ENCODE results near the gene GTF3C5.

GTF3C5 gene

GRCh38 chr9:133030317-133031129 is at the start of gene GTF3C5:
GTF3C5 (plus strand) TSS chr9:133030997; CDS start chr9:133031012, 15 bp downstream.
- peak within 1 kb of the TSS; percentile 84 for H3K4me3 ChIP-seq (ENCODE audit: control insufficient read depth, low read depth, low read length)
- TF ChIP-seq CTCF (conservative IDR thresholded peaks at IDR 0.05; ENCODE audit: control insufficient read depth, insufficient read depth, low read depth, low read length), result no peak
- DNase-seq (ENCODE audit: low read depth), result peak; percentile 99

GRCh38 chr9:132982458-132982857 is 48.3 kb upstream of the GTF3C5 start:
- no peak overlapping the region for H3K4me3 ChIP-seq (ENCODE audit: control insufficient read depth, low read depth, low read length)
- no peak for DNase-seq (ENCODE audit: low read depth)
- no peak for TF ChIP-seq CTCF (conservative IDR thresholded peaks at IDR 0.05; ENCODE audit: control insufficient read depth, insufficient read depth, low read depth, low read length)

GRCh38 chr9:132983491-132984201 is 47.2 kb upstream of the GTF3C5 start:
- no peak for DNase-seq (ENCODE audit: low read depth)
- no peak for TF ChIP-seq CTCF (conservative IDR thresholded peaks at IDR 0.05; ENCODE audit: control insufficient read depth, insufficient read depth, low read depth, low read length)
- H3K4me3 ChIP-seq (ENCODE audit: control insufficient read depth, low read depth, low read length), result no peak overlapping the region

GRCh38 chr9:132984202-132985070 is 46.4 kb upstream of the GTF3C5 start:
- H3K4me3 ChIP-seq (ENCODE audit: control insufficient read depth, low read depth, low read length), result no peak overlapping the region
- no peak for DNase-seq (ENCODE audit: low read depth)
- TF ChIP-seq CTCF (conservative IDR thresholded peaks at IDR 0.05; ENCODE audit: control insufficient read depth, insufficient read depth, low read depth, low read length), result no peak

GRCh38 chr9:132985071-132985350 is 45.8 kb upstream of the GTF3C5 start:
- no peak for TF ChIP-seq CTCF (conservative IDR thresholded peaks at IDR 0.05; ENCODE audit: control insufficient read depth, insufficient read depth, low read depth, low read length)
- no peak overlapping the region for H3K4me3 ChIP-seq (ENCODE audit: control insufficient read depth, low read depth, low read length)
- no peak for DNase-seq (ENCODE audit: low read depth)

GRCh38 chr9:132985489-132985888 is 45.3 kb upstream of the GTF3C5 start:
- DNase-seq (ENCODE audit: low read depth), result no peak
- H3K4me3 ChIP-seq (ENCODE audit: control insufficient read depth, low read depth, low read length), result no peak overlapping the region
- TF ChIP-seq CTCF (conservative IDR thresholded peaks at IDR 0.05; ENCODE audit: control insufficient read depth, insufficient read depth, low read depth, low read length), result no peak
